ENCODE results near the gene SEMA3A. TPM values are rescaled to one million over a fixed set of nuclear protein-coding genes. Genes with fewer than 3 reads are reported as not detected.

SEMA3A gene
- total RNA-seq, 2 experiments from 2014 or later, result not detected

DNA sequence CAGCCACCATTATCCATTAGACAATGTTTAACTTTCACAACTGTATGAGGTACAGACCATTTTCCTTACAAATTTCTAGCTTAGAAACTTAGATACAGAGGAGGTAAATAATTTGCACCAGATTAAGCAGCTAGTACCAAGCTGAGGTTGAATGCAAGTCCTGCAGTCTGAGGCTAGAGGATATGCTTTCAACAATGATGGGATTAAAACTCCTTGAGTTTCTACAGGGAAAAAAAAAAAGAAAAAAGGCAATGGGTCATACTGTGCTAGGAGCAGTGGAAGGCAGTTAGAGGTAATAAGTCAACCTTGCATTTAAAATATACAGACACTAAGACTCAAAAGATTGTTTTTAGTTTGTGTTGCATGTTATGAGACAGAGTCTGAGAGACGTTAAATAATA, 86.5 kb downstream of the SEMA3A start:
- BruUV-seq (replicated peaks), result no TSS peak
- Histone ChIP-seq H3K9me2 (ENCODE audit: insufficient read depth, low read length) (no peaks in the 10 kb centered on the region), H3K4me1 (ENCODE audit: insufficient read depth, low read length, poor library complexity, severe bottlenecking) (no peaks in the 10 kb centered on the region), H3K27ac (ENCODE audit: low read depth, low read length, poor library complexity, severe bottlenecking) (no peak overlapping the region), H3K79me2 (ENCODE audit: insufficient read depth, low read depth, low read length) (no peaks in the 10 kb centered on the region), H3K9me3 (ENCODE audit: low read length) (no peaks in the 10 kb centered on the region), H3K4me2 (ENCODE audit: low read length) (no peak overlapping the region), H3K36me3 (ENCODE audit: insufficient read depth, low read length) (no peaks in the 10 kb centered on the region), H2AFZ (ENCODE audit: low read length) (no peak overlapping the region), H3K4me3 (ENCODE audit: low read depth, low read length, poor library complexity, severe bottlenecking) (no peak overlapping the region), H4K20me1 (ENCODE audit: insufficient read depth, low read length) (no peaks in the 10 kb centered on the region)
- no peak for DNase-seq (ENCODE audit: low spot score)
- ChIA-PET POLR2A (interaction anchor here (0.9 kb wide), 1 partner anchor 36 kb away, joined by 3 read pairs; no protein-coding TSS in a partner anchor), CTCF (ENCODE audit: unreplicated experiment) (no interaction called here)
- intact Hi-C loops (cut with micrococcal nuclease; ENCODE audit: unreplicated experiment), result no loop called here
- TF ChIP-seq EZH2phosphoT487 (IDR thresholded peaks at IDR 0.05; ENCODE audit: borderline replicate concordance, low read depth, low read length), result no peak
- TF ChIP-seq CTCF (conservative IDR thresholded peaks at IDR 0.05; ENCODE audit: low read length), result no peak

GRCh38 chr7:84107259-84107658, 87.3 kb downstream of the SEMA3A start:
- intact Hi-C loops (cut with micrococcal nuclease; ENCODE audit: unreplicated experiment), result no loop called here
- Histone ChIP-seq H3K9me3 (ENCODE audit: low read length) (no peaks in the 10 kb centered on the region), H3K79me2 (ENCODE audit: insufficient read depth, low read depth, low read length) (no peaks in the 10 kb centered on the region), H4K20me1 (ENCODE audit: insufficient read depth, low read length) (no peaks in the 10 kb centered on the region), H3K36me3 (ENCODE audit: insufficient read depth, low read length) (no peaks in the 10 kb centered on the region), H3K9me2 (ENCODE audit: insufficient read depth, low read length) (no peaks in the 10 kb centered on the region), H3K4me3 (ENCODE audit: low read depth, low read length, poor library complexity, severe bottlenecking) (no peak overlapping the region), H3K4me2 (ENCODE audit: low read length) (no peak overlapping the region), H3K27ac (ENCODE audit: low read depth, low read length, poor library complexity, severe bottlenecking) (no peak overlapping the region), H2AFZ (ENCODE audit: low read length) (no peak overlapping the region), H3K4me1 (ENCODE audit: insufficient read depth, low read length, poor library complexity, severe bottlenecking) (no peaks in the 10 kb centered on the region)
- CTCF ChIA-PET (ENCODE audit: unreplicated experiment), result no interaction called here
- DNase-seq (ENCODE audit: low spot score), result no peak
- no TSS peak for BruUV-seq (replicated peaks)
- no peak for TF ChIP-seq CTCF (conservative IDR thresholded peaks at IDR 0.05; ENCODE audit: low read length)
- TF ChIP-seq EZH2phosphoT487 (IDR thresholded peaks at IDR 0.05; ENCODE audit: borderline replicate concordance, low read depth, low read length), result no peak
- POLR2A ChIA-PET, result interaction anchor here (0.6 to 0.9 kb wide), 2 partner anchors 35 to 360 kb away, joined by 3 to 5 read pairs; no protein-coding TSS in a partner anchor

DNA sequence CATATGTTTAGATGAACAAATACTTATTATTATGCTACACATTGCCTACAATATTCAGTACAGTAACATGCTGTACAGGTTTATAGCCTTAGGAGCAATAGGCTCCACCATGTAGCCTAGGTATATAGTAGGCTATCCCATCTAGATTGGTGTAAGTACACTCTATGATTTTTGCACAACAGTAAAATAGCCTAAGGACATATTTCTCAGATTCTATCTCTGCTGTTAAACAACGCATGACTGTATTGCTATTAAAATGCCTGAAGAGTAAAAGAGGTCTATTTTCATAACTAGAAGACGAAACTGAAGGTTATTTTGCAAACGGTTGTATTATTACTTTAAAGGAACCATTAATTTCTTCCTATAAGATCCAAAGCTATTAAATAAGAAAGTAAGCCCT, 88.3 kb downstream of the SEMA3A start:
- H2AFZ ChIP-seq (ENCODE audit: low read length), result no peak overlapping the region
- no peaks in the 10 kb centered on the region for H3K4me1 ChIP-seq (ENCODE audit: insufficient read depth, low read length, poor library complexity, severe bottlenecking)
- no peak overlapping the region for H3K4me3 ChIP-seq (ENCODE audit: low read depth, low read length, poor library complexity, severe bottlenecking)
- no peak for DNase-seq (ENCODE audit: low spot score)
- no peaks in the 10 kb centered on the region for H4K20me1 ChIP-seq (ENCODE audit: insufficient read depth, low read length)
- no peak for TF ChIP-seq CTCF (conservative IDR thresholded peaks at IDR 0.05; ENCODE audit: low read length)
- TF ChIP-seq EZH2phosphoT487 (IDR thresholded peaks at IDR 0.05; ENCODE audit: borderline replicate concordance, low read depth, low read length), result no peak
- no TSS peak for BruUV-seq (replicated peaks)
- H3K9me2 ChIP-seq (ENCODE audit: insufficient read depth, low read length), result no peaks in the 10 kb centered on the region
- H3K9me3 ChIP-seq (ENCODE audit: low read length), result no peaks in the 10 kb centered on the region
- ChIA-PET POLR2A (no interaction called here), CTCF (ENCODE audit: unreplicated experiment) (no interaction called here)
- H3K27ac ChIP-seq (ENCODE audit: low read depth, low read length, poor library complexity, severe bottlenecking), result no peak overlapping the region
- intact Hi-C loops (cut with micrococcal nuclease; ENCODE audit: unreplicated experiment), result no loop called here
- no peak overlapping the region for H3K4me2 ChIP-seq (ENCODE audit: low read length)
- H3K36me3 ChIP-seq (ENCODE audit: insufficient read depth, low read length), result no peaks in the 10 kb centered on the region
- H3K79me2 ChIP-seq (ENCODE audit: insufficient read depth, low read depth, low read length), result no peaks in the 10 kb centered on the region

All from OCI-LY7 (cell line).